KMS-11 (cell line): Measurements from ENCODE around the gene SLC38A2.

Experiments
- H2AFZ ChIP-seq: fragments of 200-600 bp; sonication (generic); 2 replicates; pipeline ENCODE4 v1.6.1; 2016; ENCODE audit warnings: antibody characterized with exemption, mixed run types, low read depth
- H3K27ac ChIP-seq: fragments of 200-600 bp; sonication (generic); 2 replicates; pipeline ENCODE4 v1.6.1; 2016; ENCODE audit warnings: mild to moderate bottlenecking, mixed run types
- H3K27me3 ChIP-seq: fragments of 200-600 bp; sonication (generic); 2 replicates; pipeline ENCODE4 v1.6.1; 2017; ENCODE audit warnings: mild to moderate bottlenecking, low read depth, mixed run types, moderate library complexity; ENCODE audit not compliant: insufficient read depth
- H3K36me3 ChIP-seq: fragments of 200-600 bp; sonication (generic); 2 replicates; pipeline ENCODE4 v1.6.1; 2017; ENCODE audit warnings: mild to moderate bottlenecking, mixed run types; ENCODE audit not compliant: insufficient read depth
- H3K4me1 ChIP-seq: fragments of 200-600 bp; sonication (generic); 2 replicates; pipeline ENCODE4 v1.6.1; 2016; ENCODE audit warnings: mild to moderate bottlenecking, low read depth, mixed run types; ENCODE audit not compliant: poor library complexity, severe bottlenecking
- H3K4me2 ChIP-seq: fragments of 200-600 bp; sonication (generic); 2 replicates; pipeline ENCODE4 v1.7.0; 2016; ENCODE audit warnings: mild to moderate bottlenecking, mixed run types
- H3K4me3 ChIP-seq: fragments of 200-600 bp; sonication (generic); IDR thresholded peaks from 2 replicates; pipeline ENCODE4 v1.6.1; 2017; ENCODE audit warnings: low read depth, low read length, mixed read lengths; ENCODE audit not compliant: insufficient read depth
- H3K79me2 ChIP-seq: fragments of 200-600 bp; sonication (generic); 2 replicates; pipeline ENCODE4 v1.6.1; 2016; ENCODE audit warnings: low read depth, mixed run types; ENCODE audit not compliant: insufficient read depth
- H3K9ac ChIP-seq: fragments of 200-600 bp; sonication (generic); 2 replicates; pipeline ENCODE4 v1.6.1; 2016; ENCODE audit warnings: mild to moderate bottlenecking, mixed run types
- H4K20me1 ChIP-seq: fragments of 200-600 bp; sonication (generic); 2 replicates; pipeline ENCODE4 v1.6.1; 2016; ENCODE audit warnings: mild to moderate bottlenecking, mixed run types; ENCODE audit not compliant: insufficient read depth
- TF ChIP-seq, protein P1 (sequence below): fragments of 200-600 bp; sonication (generic); conservative IDR thresholded peaks from 2 replicates; pipeline ENCODE4 v1.6.1; 2017; ENCODE audit warnings: low read depth, mild to moderate bottlenecking, antibody characterized with exemption, low read length, moderate library complexity, mixed read lengths

Gene SLC38A2

DNA sequence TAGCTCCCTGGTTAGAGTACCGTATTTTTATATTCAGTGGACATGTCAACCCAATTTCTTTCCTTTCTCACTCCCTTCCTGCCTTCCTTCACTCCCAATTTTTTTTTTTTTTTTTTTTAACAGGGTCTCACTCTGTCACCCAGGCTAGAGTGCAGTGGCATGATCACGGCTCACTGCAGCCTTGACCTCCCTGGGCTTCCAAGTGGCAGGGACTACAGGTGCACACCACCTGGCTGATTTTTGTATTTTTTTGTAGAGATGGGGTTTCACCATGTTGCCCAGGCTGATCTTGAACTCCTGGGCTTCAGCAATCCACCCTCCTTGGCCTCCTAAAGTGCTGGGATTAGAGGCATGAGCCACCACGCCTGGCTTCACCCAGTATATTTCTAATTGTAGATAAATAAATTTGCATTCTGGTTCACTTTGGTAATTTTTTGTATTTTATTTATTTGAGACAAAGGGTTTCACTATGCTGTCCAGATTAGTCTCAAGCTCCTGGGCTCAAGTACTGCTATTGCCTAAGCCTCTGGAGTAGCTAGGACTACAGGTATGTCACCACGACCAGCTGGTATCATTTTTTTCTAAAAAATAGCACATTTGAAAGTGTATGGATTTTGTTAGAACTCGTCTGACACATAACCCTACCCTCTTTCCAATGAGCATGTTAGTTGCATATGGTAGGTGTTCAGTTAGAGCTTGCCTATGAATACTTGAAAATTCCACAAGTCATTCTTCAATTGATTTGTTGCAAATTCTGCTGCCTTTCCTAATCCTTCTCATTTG is 15.7 kb downstream of the SLC38A2 start:
- TF ChIP-seq, protein P1, sequence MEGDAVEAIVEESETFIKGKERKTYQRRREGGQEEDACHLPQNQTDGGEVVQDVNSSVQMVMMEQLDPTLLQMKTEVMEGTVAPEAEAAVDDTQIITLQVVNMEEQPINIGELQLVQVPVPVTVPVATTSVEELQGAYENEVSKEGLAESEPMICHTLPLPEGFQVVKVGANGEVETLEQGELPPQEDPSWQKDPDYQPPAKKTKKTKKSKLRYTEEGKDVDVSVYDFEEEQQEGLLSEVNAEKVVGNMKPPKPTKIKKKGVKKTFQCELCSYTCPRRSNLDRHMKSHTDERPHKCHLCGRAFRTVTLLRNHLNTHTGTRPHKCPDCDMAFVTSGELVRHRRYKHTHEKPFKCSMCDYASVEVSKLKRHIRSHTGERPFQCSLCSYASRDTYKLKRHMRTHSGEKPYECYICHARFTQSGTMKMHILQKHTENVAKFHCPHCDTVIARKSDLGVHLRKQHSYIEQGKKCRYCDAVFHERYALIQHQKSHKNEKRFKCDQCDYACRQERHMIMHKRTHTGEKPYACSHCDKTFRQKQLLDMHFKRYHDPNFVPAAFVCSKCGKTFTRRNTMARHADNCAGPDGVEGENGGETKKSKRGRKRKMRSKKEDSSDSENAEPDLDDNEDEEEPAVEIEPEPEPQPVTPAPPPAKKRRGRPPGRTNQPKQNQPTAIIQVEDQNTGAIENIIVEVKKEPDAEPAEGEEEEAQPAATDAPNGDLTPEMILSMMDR = no peak
- Histone ChIP-seq H2AFZ (no peak overlapping the region), H3K79me2 (no peaks in the 10 kb centered on the region), H3K4me3 (no peak overlapping the region), H3K27me3 (0 out of 2 replicates have a peak, but pooled peaks cover under 1% of the 10 kb centered on the region), H3K36me3 (peaks cover 15% of the 10 kb centered on the region; the same call in 1 of the 2 replicates), H3K4me1 (peaks cover 44% of the 10 kb centered on the region), H3K9ac (no peak overlapping the region), H3K4me2 (no peak overlapping the region), H3K27ac (no peak overlapping the region), H4K20me1 (no peaks in the 10 kb centered on the region)

DNA sequence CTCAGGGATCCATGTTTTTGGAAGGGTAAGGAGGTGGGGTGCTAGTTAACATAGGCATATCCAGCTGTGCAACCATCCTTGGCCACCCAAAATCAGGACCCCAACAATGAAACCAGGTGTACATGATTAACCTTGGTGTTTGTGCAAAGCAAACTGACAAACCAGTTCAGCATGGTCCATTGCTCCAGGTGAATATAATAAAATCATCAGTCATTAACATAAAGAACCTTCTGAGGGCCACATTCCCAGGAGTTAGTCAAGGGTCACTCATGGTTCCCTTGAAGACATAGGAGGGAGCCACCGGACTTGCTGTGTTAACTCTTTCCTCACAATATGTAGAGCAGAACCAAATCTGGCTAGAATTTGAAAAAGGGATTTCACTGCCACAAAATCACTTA is 17.8 kb downstream of the SLC38A2 start:
- TF ChIP-seq, protein P1 = no peak
- Histone ChIP-seq H2AFZ (no peak overlapping the region), H3K36me3 (peaks cover 4% of the 10 kb centered on the region; the same call in 1 of the 2 replicates), H4K20me1 (no peaks in the 10 kb centered on the region), H3K4me3 (no peak overlapping the region), H3K79me2 (no peaks in the 10 kb centered on the region), H3K4me2 (no peak overlapping the region), H3K27me3 (no peaks in the 10 kb centered on the region), H3K9ac (no peak overlapping the region), H3K27ac (no peak overlapping the region), H3K4me1 (peaks cover 23% of the 10 kb centered on the region)

- Histone ChIP-seq H2AFZ (no peak overlapping the region), H3K9ac (no peak overlapping the region), H3K79me2 (no peaks in the 10 kb centered on the region), H3K27me3 (no peaks in the 10 kb centered on the region), H3K4me1 (peaks cover 18% of the 10 kb centered on the region), H3K4me3 (no peak overlapping the region), H4K20me1 (no peaks in the 10 kb centered on the region), H3K27ac (no peak overlapping the region), H3K36me3 (no peaks in the 10 kb centered on the region; the same call in 1 of the 2 replicates), H3K4me2 (no peak overlapping the region)
- TF ChIP-seq, protein P1 = 0 out of 2 replicates have a peak, but pooled peaks have one; percentile 22
Observed at GRCh38 chr12:46354111-46354801, 18.3 kb downstream of the SLC38A2 start.

DNA sequence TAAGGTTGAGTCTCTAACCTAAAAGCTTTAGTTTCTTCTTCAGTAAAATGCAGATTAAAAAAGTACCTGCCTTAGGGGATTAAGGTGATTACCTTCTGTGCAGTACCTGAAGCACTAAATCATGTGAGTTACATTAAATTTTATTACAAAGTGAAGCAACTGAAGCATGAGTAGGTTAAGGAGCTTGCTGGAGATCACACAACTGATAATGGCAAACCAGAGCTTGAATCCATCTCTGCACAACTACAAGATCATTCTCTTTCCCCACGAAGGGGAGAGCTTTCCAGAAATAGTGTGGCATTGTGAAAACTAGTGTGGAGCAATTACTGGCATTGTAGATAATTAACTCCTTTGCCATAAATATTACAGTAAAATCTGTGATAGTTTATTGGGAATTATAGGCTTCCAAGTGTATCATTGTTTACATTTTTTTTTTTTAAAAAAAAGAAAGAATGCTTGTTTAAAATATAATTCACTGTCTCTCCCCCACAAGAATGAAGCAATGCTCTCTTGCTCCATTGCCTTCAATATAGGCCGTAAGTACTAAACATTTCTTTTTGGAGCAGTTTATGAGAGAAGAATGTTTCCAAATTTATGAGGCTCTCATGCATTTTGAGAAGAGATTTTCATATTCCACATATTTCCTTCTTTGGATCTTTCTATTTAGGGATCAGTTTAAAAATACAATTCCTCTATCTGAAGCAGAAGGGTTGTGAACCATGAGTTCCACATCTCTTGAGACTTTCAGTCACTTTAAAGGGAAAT is 20.5 kb downstream of the SLC38A2 start:
- H3K4me2 ChIP-seq = no peak overlapping the region
- H2AFZ ChIP-seq = no peak overlapping the region
- H3K9ac ChIP-seq = no peak overlapping the region
- TF ChIP-seq, protein P1 = no peak
- no peaks in the 10 kb centered on the region for H3K27me3 ChIP-seq
- no peaks in the 10 kb centered on the region for H3K36me3 ChIP-seq
- no peak overlapping the region for H3K27ac ChIP-seq
- no peak overlapping the region for H3K4me3 ChIP-seq
- peaks cover 5% of the 10 kb centered on the region for H3K4me1 ChIP-seq
- no peaks in the 10 kb centered on the region for H4K20me1 ChIP-seq
- no peaks in the 10 kb centered on the region for H3K79me2 ChIP-seq
